ENCODE results near the gene AFG3L2.
A peak's percentile ranks its signal among the peaks of the same experiment; 100 is the strongest.
"Not testable (repeated sequence)": the region's sequence is repeated elsewhere in the genome, so short reads cannot be mapped to it uniquely, and the experiment has no call there.

The AFG3L2 gene

DNA sequence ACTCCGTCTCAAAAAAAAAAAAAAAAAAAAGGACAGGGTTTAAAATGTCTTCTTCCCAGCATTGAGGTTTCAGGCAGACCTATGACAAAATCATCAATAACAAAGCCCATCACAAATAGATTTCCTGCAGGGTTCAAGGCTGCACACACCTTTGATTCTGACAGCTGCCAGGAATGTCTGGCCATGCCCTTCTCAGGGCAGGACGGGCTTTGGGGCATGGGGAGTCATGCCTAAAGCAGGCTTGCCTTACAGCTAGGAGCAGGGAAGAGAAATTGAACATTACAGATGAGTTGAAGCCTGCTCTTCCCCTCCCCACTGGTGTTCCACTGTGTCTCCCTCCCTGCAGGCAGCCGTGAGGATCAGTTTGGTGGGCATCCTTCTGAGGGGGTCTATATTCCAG, 34.4 kb upstream of the AFG3L2 start:
- H3K27me3 ChIP-seq (ENCODE audit: control insufficient read depth in 5 of 5, insufficient read depth in 4 of 5, low read length in 5 of 5), result no peaks in the 10 kb centered on the region
- no peak overlapping the region for H3K9ac ChIP-seq (ENCODE audit: low read length in 5 of 5)
- H3K4me1 ChIP-seq (ENCODE audit: control insufficient read depth in 5 of 5, insufficient read depth in 5 of 5, low read length in 5 of 5), result peaks cover 5 to 41% (median 27%) of the 10 kb centered on the region in 5 donors
- no peaks in the 10 kb centered on the region for H3K36me3 ChIP-seq (ENCODE audit: control insufficient read depth in 5 of 5, insufficient read depth in 5 of 5, low read length in 5 of 5)
- H3K9me3 ChIP-seq (ENCODE audit: control insufficient read depth in 5 of 5, low read length in 5 of 5), result no peaks in the 10 kb centered on the region
- no peak overlapping the region for H3K4me3 ChIP-seq (ENCODE audit: low read depth in 1 of 5, low read length in 5 of 5)
- no peak overlapping the region for H3K27ac ChIP-seq (ENCODE audit: low read depth, low read length)

- H3K27ac ChIP-seq (ENCODE audit: low read depth, low read length); H3K9me3 ChIP-seq (ENCODE audit: control insufficient read depth in 5 of 5, low read length in 5 of 5); H3K36me3 ChIP-seq (ENCODE audit: control insufficient read depth in 5 of 5, insufficient read depth in 5 of 5, low read length in 5 of 5); H3K27me3 ChIP-seq (ENCODE audit: control insufficient read depth in 5 of 5, insufficient read depth in 4 of 5, low read length in 5 of 5); H3K4me3 ChIP-seq (ENCODE audit: low read depth in 1 of 5, low read length in 5 of 5); H3K9ac ChIP-seq (ENCODE audit: low read length in 5 of 5): not testable (repeated sequence)
- peaks cover 5 to 35% (median 21%) of the 10 kb centered on the region in 5 donors for H3K4me1 ChIP-seq (ENCODE audit: control insufficient read depth in 5 of 5, insufficient read depth in 5 of 5, low read length in 5 of 5)
Observed at GRCh38 chr18:12410747-12411146, 33.7 kb upstream of the AFG3L2 start.

GRCh38 chr18:12410081-12410481, 33.1 kb upstream of the AFG3L2 start:
- Histone ChIP-seq H3K4me1 (ENCODE audit: control insufficient read depth in 5 of 5, insufficient read depth in 5 of 5, low read length in 5 of 5) (peaks cover 3 to 29% (median 16%) of the 10 kb centered on the region in 5 donors), H3K27me3 (ENCODE audit: control insufficient read depth in 5 of 5, insufficient read depth in 4 of 5, low read length in 5 of 5) (peaks cover 0 to 4% (median 0%) of the 10 kb centered on the region in 5 donors), H3K27ac (ENCODE audit: low read depth, low read length) (no peak overlapping the region), H3K9ac (ENCODE audit: low read length in 5 of 5) (no peak overlapping the region), H3K9me3 (ENCODE audit: control insufficient read depth in 5 of 5, low read length in 5 of 5) (no peaks in the 10 kb centered on the region), H3K4me3 (ENCODE audit: low read depth in 1 of 5, low read length in 5 of 5) (no peak overlapping the region), H3K36me3 (ENCODE audit: control insufficient read depth in 5 of 5, insufficient read depth in 5 of 5, low read length in 5 of 5) (no peaks in the 10 kb centered on the region)

DNA sequence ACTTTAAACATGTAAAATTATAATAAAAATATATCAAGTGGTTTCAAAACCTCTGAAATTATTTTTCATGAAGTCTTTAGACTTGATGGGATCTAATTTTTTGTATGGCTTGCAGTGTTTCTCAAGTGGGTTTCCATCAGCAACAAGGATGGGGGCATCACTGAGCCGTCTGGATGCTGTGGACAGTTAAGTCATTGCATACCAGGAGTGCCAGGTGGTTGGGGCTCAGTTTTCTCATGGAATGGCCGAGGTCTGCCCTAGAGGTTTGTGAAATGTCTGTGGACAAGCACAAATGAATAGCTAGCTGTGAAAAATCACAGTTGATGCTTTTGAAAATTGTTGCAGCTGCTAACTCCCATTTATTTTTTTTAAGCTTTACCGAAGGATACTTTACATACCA, 32.4 kb upstream of the AFG3L2 start:
- H3K4me1 ChIP-seq (ENCODE audit: control insufficient read depth in 5 of 5, insufficient read depth in 5 of 5, low read length in 5 of 5), result peaks cover 3 to 23% (median 15%) of the 10 kb centered on the region in 5 donors
- no peak overlapping the region for H3K4me3 ChIP-seq (ENCODE audit: low read depth in 1 of 5, low read length in 5 of 5)
- no peaks in the 10 kb centered on the region for H3K36me3 ChIP-seq (ENCODE audit: control insufficient read depth in 5 of 5, insufficient read depth in 5 of 5, low read length in 5 of 5)
- no peak overlapping the region for H3K9ac ChIP-seq (ENCODE audit: low read length in 5 of 5)
- no peak overlapping the region for H3K27ac ChIP-seq (ENCODE audit: low read depth, low read length)
- no peaks in the 10 kb centered on the region for H3K9me3 ChIP-seq (ENCODE audit: control insufficient read depth in 5 of 5, low read length in 5 of 5)
- H3K27me3 ChIP-seq (ENCODE audit: control insufficient read depth in 5 of 5, insufficient read depth in 4 of 5, low read length in 5 of 5), result peaks cover 0 to 7% (median 0%) of the 10 kb centered on the region in 5 donors

- Histone ChIP-seq H3K27ac (ENCODE audit: low read depth, low read length) (no peak overlapping the region), H3K9me3 (ENCODE audit: control insufficient read depth in 5 of 5, low read length in 5 of 5) (no peaks in the 10 kb centered on the region), H3K4me3 (ENCODE audit: low read depth in 1 of 5, low read length in 5 of 5) (peak overlapping the region; percentile 61 to 74 (median 71)), H3K27me3 (ENCODE audit: control insufficient read depth in 5 of 5, insufficient read depth in 4 of 5, low read length in 5 of 5) (peaks cover 0 to 7% (median 0%) of the 10 kb centered on the region in 5 donors), H3K36me3 (ENCODE audit: control insufficient read depth in 5 of 5, insufficient read depth in 5 of 5, low read length in 5 of 5) (no peaks in the 10 kb centered on the region), H3K4me1 (ENCODE audit: control insufficient read depth in 5 of 5, insufficient read depth in 5 of 5, low read length in 5 of 5) (peaks cover 3 to 15% (median 12%) of the 10 kb centered on the region in 5 donors), H3K9ac (ENCODE audit: low read length in 5 of 5) (peak overlapping the region in 4 of 5 donors; percentile 37 to 68 (median 64))
Observed at GRCh38 chr18:12408247-12408869, 31.3 kb upstream of the AFG3L2 start.

DNA sequence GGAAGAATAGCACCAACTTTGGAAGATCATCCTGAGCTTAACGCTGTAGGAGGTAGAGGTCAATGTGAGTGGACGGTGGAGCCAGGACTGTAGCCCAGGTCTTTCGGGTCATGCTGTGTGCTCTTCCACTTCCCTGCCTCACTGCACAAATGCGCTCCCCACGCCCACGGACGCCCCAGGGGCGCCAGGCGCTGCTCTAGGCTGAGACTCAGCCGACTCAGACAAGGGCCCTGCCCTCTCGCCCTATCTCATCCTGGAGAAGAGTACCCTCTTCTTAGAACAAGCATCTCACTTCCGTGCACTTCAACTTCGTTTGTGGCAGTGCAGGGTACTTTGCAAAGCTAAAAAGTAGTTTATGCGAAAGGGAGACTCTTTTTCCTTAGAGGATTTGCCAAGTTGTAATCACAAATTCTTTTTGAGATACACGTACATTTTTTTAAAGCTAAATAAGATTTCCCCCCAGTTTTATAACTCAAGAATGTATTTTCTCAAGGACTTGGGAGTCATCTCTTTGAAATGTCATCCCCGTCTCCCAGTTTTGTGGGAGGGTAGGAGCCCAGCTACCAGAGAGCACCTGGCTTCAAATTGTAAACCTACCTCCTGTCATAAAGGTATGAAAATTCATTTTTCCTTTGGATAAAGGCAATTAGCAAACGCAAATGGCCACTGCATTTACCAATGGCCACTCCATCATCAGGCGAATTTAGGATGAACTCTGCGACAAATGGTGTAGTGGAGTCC, 29.5 kb upstream of the AFG3L2 start:
- Histone ChIP-seq H3K9ac (ENCODE audit: low read length in 5 of 5) (no peak overlapping the region), H3K9me3 (ENCODE audit: control insufficient read depth in 5 of 5, low read length in 5 of 5) (no peaks in the 10 kb centered on the region), H3K36me3 (ENCODE audit: control insufficient read depth in 5 of 5, insufficient read depth in 5 of 5, low read length in 5 of 5) (no peaks in the 10 kb centered on the region), H3K4me3 (ENCODE audit: low read depth in 1 of 5, low read length in 5 of 5) (no peak overlapping the region), H3K4me1 (ENCODE audit: control insufficient read depth in 5 of 5, insufficient read depth in 5 of 5, low read length in 5 of 5) (peaks cover 3 to 15% (median 12%) of the 10 kb centered on the region in 5 donors), H3K27ac (ENCODE audit: low read depth, low read length) (no peak overlapping the region), H3K27me3 (ENCODE audit: control insufficient read depth in 5 of 5, insufficient read depth in 4 of 5, low read length in 5 of 5) (peaks cover 0 to 13% (median 4%) of the 10 kb centered on the region in 5 donors)

- H3K4me3 ChIP-seq (ENCODE audit: low read depth in 1 of 5, low read length in 5 of 5), result no peak overlapping the region
- no peaks in the 10 kb centered on the region for H3K36me3 ChIP-seq (ENCODE audit: control insufficient read depth in 5 of 5, insufficient read depth in 5 of 5, low read length in 5 of 5)
- H3K9me3 ChIP-seq (ENCODE audit: control insufficient read depth in 5 of 5, low read length in 5 of 5), result no peaks in the 10 kb centered on the region
- no peak overlapping the region for H3K9ac ChIP-seq (ENCODE audit: low read length in 5 of 5)
- H3K27me3 ChIP-seq (ENCODE audit: control insufficient read depth in 5 of 5, insufficient read depth in 4 of 5, low read length in 5 of 5), result peaks cover 0 to 13% (median 6%) of the 10 kb centered on the region in 5 donors
- H3K4me1 ChIP-seq (ENCODE audit: control insufficient read depth in 5 of 5, insufficient read depth in 5 of 5, low read length in 5 of 5), result peaks cover 3 to 15% (median 12%) of the 10 kb centered on the region in 5 donors
- no peak overlapping the region for H3K27ac ChIP-seq (ENCODE audit: low read depth, low read length)
Observed at GRCh38 chr18:12405066-12405465, 28.0 kb upstream of the AFG3L2 start.

- Histone ChIP-seq H3K9ac (ENCODE audit: low read length in 5 of 5) (no peak overlapping the region), H3K4me1 (ENCODE audit: control insufficient read depth in 5 of 5, insufficient read depth in 5 of 5, low read length in 5 of 5) (peaks cover 3 to 14% (median 12%) of the 10 kb centered on the region in 5 donors), H3K4me3 (ENCODE audit: low read depth in 1 of 5, low read length in 5 of 5) (no peak overlapping the region), H3K36me3 (ENCODE audit: control insufficient read depth in 5 of 5, insufficient read depth in 5 of 5, low read length in 5 of 5) (no peaks in the 10 kb centered on the region), H3K9me3 (ENCODE audit: control insufficient read depth in 5 of 5, low read length in 5 of 5) (no peaks in the 10 kb centered on the region), H3K27me3 (ENCODE audit: control insufficient read depth in 5 of 5, insufficient read depth in 4 of 5, low read length in 5 of 5) (peaks cover 0 to 14% (median 6%) of the 10 kb centered on the region in 5 donors), H3K27ac (ENCODE audit: low read depth, low read length) (no peak overlapping the region)
Observed at GRCh38 chr18:12403601-12404506, 26.8 kb upstream of the AFG3L2 start.

GRCh38 chr18:12401881-12402280, 24.9 kb upstream of the AFG3L2 start:
- Histone ChIP-seq H3K9ac (ENCODE audit: low read length in 5 of 5) (no peak overlapping the region), H3K9me3 (ENCODE audit: control insufficient read depth in 5 of 5, low read length in 5 of 5) (no peaks in the 10 kb centered on the region), H3K4me3 (ENCODE audit: low read depth in 1 of 5, low read length in 5 of 5) (no peak overlapping the region)

More at GRCh38 chr18:12401881-12402280, 24.9 kb upstream of the AFG3L2 start:
- no peak overlapping the region for H3K27ac ChIP-seq (ENCODE audit: low read depth, low read length)
- peaks cover 0 to under 1% (median under 1%) of the 10 kb centered on the region in 5 donors for H3K4me1 ChIP-seq (ENCODE audit: control insufficient read depth in 5 of 5, insufficient read depth in 5 of 5, low read length in 5 of 5)
- no peaks in the 10 kb centered on the region for H3K36me3 ChIP-seq (ENCODE audit: control insufficient read depth in 5 of 5, insufficient read depth in 5 of 5, low read length in 5 of 5)
- peaks cover 0 to 14% (median 6%) of the 10 kb centered on the region in 5 donors for H3K27me3 ChIP-seq (ENCODE audit: control insufficient read depth in 5 of 5, insufficient read depth in 4 of 5, low read length in 5 of 5)
